ENCODE data around the gene GABARAPL2.

DNA sequence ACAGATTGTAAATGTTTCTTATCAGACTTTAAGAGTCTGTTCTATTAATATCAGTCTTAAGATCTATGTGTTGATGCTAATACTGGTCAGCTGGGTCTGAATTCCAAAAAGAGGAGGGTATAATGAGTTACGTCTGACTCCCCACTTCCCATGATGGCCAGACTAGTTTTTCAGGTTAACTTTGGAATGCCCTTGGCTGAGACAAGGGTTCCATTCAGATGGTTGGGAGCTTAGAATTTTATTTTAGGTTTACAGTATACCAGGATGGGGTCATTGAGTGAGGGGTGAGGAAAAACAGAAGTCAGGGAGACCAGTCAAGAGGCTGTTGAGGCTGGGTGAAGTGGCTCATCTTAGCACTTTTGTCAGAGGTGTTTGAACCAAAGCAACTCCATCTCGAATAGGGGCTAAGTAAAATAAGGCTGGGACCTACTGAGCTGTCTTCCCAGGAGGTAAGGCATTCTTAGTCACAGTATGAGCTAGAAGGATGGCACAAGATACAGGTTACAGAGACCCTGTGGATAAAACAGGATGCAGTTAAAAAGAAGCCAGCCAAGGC, 7.3 kb upstream of the GABARAPL2 start:
- TF ChIP-seq, protein P1, sequence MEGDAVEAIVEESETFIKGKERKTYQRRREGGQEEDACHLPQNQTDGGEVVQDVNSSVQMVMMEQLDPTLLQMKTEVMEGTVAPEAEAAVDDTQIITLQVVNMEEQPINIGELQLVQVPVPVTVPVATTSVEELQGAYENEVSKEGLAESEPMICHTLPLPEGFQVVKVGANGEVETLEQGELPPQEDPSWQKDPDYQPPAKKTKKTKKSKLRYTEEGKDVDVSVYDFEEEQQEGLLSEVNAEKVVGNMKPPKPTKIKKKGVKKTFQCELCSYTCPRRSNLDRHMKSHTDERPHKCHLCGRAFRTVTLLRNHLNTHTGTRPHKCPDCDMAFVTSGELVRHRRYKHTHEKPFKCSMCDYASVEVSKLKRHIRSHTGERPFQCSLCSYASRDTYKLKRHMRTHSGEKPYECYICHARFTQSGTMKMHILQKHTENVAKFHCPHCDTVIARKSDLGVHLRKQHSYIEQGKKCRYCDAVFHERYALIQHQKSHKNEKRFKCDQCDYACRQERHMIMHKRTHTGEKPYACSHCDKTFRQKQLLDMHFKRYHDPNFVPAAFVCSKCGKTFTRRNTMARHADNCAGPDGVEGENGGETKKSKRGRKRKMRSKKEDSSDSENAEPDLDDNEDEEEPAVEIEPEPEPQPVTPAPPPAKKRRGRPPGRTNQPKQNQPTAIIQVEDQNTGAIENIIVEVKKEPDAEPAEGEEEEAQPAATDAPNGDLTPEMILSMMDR (IDR thresholded peaks at IDR 0.05) = no peak
- no peak for TF ChIP-seq POLR2A (IDR thresholded peaks at IDR 0.05)

Measured in adrenal gland (tissue), 5 donors.